Measurements from ENCODE around the gene MAML2. TPM values are rescaled to one million over a fixed set of nuclear protein-coding genes. Genes with fewer than 3 reads are reported as not detected.

The MAML2 gene
- total RNA-seq, 1 experiment from 2014 or later = 22.7 TPM

GRCh38 chr11:96267496-96268032 lies 75.4 kb downstream of the MAML2 start:
- no peak for TF ChIP-seq CTCF (IDR thresholded peaks at IDR 0.05; ENCODE audit: unreplicated experiment)
- no peak for DNase-seq
- no peak overlapping the region for H3K27ac Mint-ChIP-seq (ENCODE audit: unreplicated experiment)
- H3K27me3 Mint-ChIP-seq (ENCODE audit: unreplicated experiment) = no peaks in the 10 kb centered on the region
- intact Hi-C loops (cut with micrococcal nuclease; ENCODE audit: unreplicated experiment) = no loop called here
- no TSS peak for BruUV-seq (replicated peaks)
- CTCF ChIA-PET = no interaction called here
- peaks cover 44% of the 10 kb centered on the region for H3K4me1 Mint-ChIP-seq (ENCODE audit: low read depth, unreplicated experiment)
- no peak overlapping the region for H3K4me3 Mint-ChIP-seq (ENCODE audit: low read depth, unreplicated experiment)
- peaks cover 24% of the 10 kb centered on the region for H3K36me3 Mint-ChIP-seq (ENCODE audit: insufficient read depth, unreplicated experiment)
- H3K9me3 Mint-ChIP-seq (ENCODE audit: low read depth, unreplicated experiment) = peaks cover 6% of the 10 kb centered on the region

- Mint-ChIP-seq H3K27me3 (ENCODE audit: unreplicated experiment) (no peaks in the 10 kb centered on the region), H3K9me3 (ENCODE audit: low read depth, unreplicated experiment) (peaks cover 6% of the 10 kb centered on the region), H3K4me3 (ENCODE audit: low read depth, unreplicated experiment) (no peak overlapping the region), H3K27ac (ENCODE audit: unreplicated experiment) (no peak overlapping the region), H3K4me1 (ENCODE audit: low read depth, unreplicated experiment) (peaks cover 39% of the 10 kb centered on the region), H3K36me3 (ENCODE audit: insufficient read depth, unreplicated experiment) (peaks cover 22% of the 10 kb centered on the region)
- intact Hi-C loops (cut with micrococcal nuclease; ENCODE audit: unreplicated experiment) = no loop called here
- DNase-seq = no peak
- CTCF ChIA-PET = no interaction called here
- no peak for TF ChIP-seq CTCF (IDR thresholded peaks at IDR 0.05; ENCODE audit: unreplicated experiment)
- no TSS peak for BruUV-seq (replicated peaks)
Measured at GRCh38 chr11:96267001-96267495, 75.9 kb downstream of the MAML2 start.

- Mint-ChIP-seq H3K36me3 (ENCODE audit: insufficient read depth, unreplicated experiment) (peaks cover 22% of the 10 kb centered on the region), H3K27me3 (ENCODE audit: unreplicated experiment) (no peaks in the 10 kb centered on the region), H3K9me3 (ENCODE audit: low read depth, unreplicated experiment) (no peaks in the 10 kb centered on the region), H3K27ac (ENCODE audit: unreplicated experiment) (no peak overlapping the region), H3K4me1 (ENCODE audit: low read depth, unreplicated experiment) (peaks cover 31% of the 10 kb centered on the region), H3K4me3 (ENCODE audit: low read depth, unreplicated experiment) (no peak overlapping the region)
- no peak for TF ChIP-seq CTCF (IDR thresholded peaks at IDR 0.05; ENCODE audit: unreplicated experiment)
- DNase-seq = no peak
- intact Hi-C loops (cut with micrococcal nuclease; ENCODE audit: unreplicated experiment) = no loop called here
- BruUV-seq (replicated peaks) = no TSS peak
- CTCF ChIA-PET = no interaction called here
Measured at GRCh38 chr11:96265972-96266371, 77.0 kb downstream of the MAML2 start.

- H3K27ac Mint-ChIP-seq (ENCODE audit: unreplicated experiment) = peak overlapping the region; percentile 30
- intact Hi-C loops (cut with micrococcal nuclease; ENCODE audit: unreplicated experiment) = no loop called here
- CTCF ChIA-PET = interaction anchor here (0.6 kb wide), 1 partner anchor 23 kb away, joined by 3 read pairs; no protein-coding TSS in a partner anchor
- DNase-seq = no peak
- peaks cover 16% of the 10 kb centered on the region for H3K36me3 Mint-ChIP-seq (ENCODE audit: insufficient read depth, unreplicated experiment)
- TF ChIP-seq CTCF (IDR thresholded peaks at IDR 0.05; ENCODE audit: unreplicated experiment) = no peak
- BruUV-seq (replicated peaks) = no TSS peak
- H3K9me3 Mint-ChIP-seq (ENCODE audit: low read depth, unreplicated experiment) = no peaks in the 10 kb centered on the region
- no peak overlapping the region for H3K4me3 Mint-ChIP-seq (ENCODE audit: low read depth, unreplicated experiment)
- H3K4me1 Mint-ChIP-seq (ENCODE audit: low read depth, unreplicated experiment) = peaks cover 31% of the 10 kb centered on the region
- H3K27me3 Mint-ChIP-seq (ENCODE audit: unreplicated experiment) = no peaks in the 10 kb centered on the region
Measured at GRCh38 chr11:96265220-96265737, 77.7 kb downstream of the MAML2 start.

Data from Calu3 (cell line).